ENCODE results near the gene ATP9A.

DNA sequence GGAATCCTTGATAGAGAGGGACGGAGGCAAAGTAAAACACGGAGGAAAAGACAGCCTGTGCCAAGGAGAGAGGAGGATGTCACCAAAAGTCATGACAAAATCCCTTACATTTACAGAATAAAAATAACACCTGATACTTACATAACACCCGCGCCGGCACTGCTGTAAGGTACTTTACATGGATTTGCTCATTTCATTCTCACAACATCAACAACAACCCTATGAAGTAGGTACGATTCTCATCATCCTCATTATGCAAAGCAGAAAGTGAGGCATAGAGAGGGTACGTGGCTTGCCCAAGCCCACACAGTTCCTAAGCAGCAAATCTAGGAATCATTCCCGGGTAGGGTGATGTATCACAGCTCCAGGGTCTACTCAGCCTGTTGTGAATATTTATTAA, 158.1 kb downstream of the ATP9A start:
- TF ChIP-seq, protein P1, sequence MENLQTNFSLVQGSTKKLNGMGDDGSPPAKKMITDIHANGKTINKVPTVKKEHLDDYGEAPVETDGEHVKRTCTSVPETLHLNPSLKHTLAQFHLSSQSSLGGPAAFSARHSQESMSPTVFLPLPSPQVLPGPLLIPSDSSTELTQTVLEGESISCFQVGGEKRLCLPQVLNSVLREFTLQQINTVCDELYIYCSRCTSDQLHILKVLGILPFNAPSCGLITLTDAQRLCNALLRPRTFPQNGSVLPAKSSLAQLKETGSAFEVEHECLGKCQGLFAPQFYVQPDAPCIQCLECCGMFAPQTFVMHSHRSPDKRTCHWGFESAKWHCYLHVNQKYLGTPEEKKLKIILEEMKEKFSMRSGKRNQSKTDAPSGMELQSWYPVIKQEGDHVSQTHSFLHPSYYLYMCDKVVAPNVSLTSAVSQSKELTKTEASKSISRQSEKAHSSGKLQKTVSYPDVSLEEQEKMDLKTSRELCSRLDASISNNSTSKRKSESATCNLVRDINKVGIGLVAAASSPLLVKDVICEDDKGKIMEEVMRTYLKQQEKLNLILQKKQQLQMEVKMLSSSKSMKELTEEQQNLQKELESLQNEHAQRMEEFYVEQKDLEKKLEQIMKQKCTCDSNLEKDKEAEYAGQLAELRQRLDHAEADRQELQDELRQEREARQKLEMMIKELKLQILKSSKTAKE (IDR thresholded peaks at IDR 0.05; ENCODE audit: low read depth, poor library complexity, severe bottlenecking): no peak
- TF ChIP-seq, protein P2, sequence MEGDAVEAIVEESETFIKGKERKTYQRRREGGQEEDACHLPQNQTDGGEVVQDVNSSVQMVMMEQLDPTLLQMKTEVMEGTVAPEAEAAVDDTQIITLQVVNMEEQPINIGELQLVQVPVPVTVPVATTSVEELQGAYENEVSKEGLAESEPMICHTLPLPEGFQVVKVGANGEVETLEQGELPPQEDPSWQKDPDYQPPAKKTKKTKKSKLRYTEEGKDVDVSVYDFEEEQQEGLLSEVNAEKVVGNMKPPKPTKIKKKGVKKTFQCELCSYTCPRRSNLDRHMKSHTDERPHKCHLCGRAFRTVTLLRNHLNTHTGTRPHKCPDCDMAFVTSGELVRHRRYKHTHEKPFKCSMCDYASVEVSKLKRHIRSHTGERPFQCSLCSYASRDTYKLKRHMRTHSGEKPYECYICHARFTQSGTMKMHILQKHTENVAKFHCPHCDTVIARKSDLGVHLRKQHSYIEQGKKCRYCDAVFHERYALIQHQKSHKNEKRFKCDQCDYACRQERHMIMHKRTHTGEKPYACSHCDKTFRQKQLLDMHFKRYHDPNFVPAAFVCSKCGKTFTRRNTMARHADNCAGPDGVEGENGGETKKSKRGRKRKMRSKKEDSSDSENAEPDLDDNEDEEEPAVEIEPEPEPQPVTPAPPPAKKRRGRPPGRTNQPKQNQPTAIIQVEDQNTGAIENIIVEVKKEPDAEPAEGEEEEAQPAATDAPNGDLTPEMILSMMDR (IDR thresholded peaks at IDR 0.05 in 2 of 3, conservative IDR thresholded peaks at IDR 0.05 in 1 of 3; ENCODE audit: control insufficient read depth in 2 of 3, extremely low read depth in 1 of 3, insufficient read depth in 1 of 3, low read depth in 3 of 3, low read length in 3 of 3): no peak
- TF ChIP-seq SIN3A (IDR thresholded peaks at IDR 0.05; ENCODE audit: low read depth, low read length) (no peak), SRF (IDR thresholded peaks at IDR 0.05; ENCODE audit: low read depth in 2 of 2, low read length in 2 of 2) (no peak), BACH1 (IDR thresholded peaks at IDR 0.05; ENCODE audit: borderline replicate concordance) (no peak), MTA2 (IDR thresholded peaks at IDR 0.05; ENCODE audit: low read depth) (no peak), MTA3 (IDR thresholded peaks at IDR 0.05; ENCODE audit: borderline replicate concordance, low read length) (no peak), FOXM1 (IDR thresholded peaks at IDR 0.05; ENCODE audit: low read depth, low read length) (no peak), MEF2B (IDR thresholded peaks at IDR 0.05; ENCODE audit: partially characterized antibody, poor library complexity, severe bottlenecking) (no peak), MYB (IDR thresholded peaks at IDR 0.05; ENCODE audit: borderline replicate concordance, low read depth, low read length) (no peak), NFIC (IDR thresholded peaks at IDR 0.05; ENCODE audit: low read depth, low read length) (no peak), EZH2 (IDR thresholded peaks at IDR 0.05; ENCODE audit: borderline replicate concordance, control insufficient read depth, low read depth, low read length) (no peak)
- TF ChIP-seq, protein P3, sequence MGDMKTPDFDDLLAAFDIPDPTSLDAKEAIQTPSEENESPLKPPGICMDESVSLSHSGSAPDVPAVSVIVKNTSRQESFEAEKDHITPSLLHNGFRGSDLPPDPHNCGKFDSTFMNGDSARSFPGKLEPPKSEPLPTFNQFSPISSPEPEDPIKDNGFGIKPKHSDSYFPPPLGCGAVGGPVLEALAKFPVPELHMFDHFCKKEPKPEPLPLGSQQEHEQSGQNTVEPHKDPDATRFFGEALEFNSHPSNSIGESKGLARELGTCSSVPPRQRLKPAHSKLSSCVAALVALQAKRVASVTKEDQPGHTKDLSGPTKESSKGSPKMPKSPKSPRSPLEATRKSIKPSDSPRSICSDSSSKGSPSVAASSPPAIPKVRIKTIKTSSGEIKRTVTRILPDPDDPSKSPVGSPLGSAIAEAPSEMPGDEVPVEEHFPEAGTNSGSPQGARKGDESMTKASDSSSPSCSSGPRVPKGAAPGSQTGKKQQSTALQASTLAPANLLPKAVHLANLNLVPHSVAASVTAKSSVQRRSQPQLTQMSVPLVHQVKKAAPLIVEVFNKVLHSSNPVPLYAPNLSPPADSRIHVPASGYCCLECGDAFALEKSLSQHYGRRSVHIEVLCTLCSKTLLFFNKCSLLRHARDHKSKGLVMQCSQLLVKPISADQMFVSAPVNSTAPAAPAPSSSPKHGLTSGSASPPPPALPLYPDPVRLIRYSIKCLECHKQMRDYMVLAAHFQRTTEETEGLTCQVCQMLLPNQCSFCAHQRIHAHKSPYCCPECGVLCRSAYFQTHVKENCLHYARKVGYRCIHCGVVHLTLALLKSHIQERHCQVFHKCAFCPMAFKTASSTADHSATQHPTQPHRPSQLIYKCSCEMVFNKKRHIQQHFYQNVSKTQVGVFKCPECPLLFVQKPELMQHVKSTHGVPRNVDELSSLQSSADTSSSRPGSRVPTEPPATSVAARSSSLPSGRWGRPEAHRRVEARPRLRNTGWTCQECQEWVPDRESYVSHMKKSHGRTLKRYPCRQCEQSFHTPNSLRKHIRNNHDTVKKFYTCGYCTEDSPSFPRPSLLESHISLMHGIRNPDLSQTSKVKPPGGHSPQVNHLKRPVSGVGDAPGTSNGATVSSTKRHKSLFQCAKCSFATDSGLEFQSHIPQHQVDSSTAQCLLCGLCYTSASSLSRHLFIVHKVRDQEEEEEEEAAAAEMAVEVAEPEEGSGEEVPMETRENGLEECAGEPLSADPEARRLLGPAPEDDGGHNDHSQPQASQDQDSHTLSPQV (IDR thresholded peaks at IDR 0.05): no peak

Measured in GM12878 (cell line).